HAP-1 (cell line): Measurements from ENCODE around the gene GALK1.
A peak's percentile ranks its signal among the peaks of the same experiment; 100 is the strongest.
"Not testable (repeated sequence)": the region's sequence is repeated elsewhere in the genome, so short reads cannot be mapped to it uniquely, and the experiment has no call there.

Experiments used
- DNase-seq, 2 experiments: peaks; one replicate each; pipeline ENCODE4 v3.0.0-alpha.2; 2016 to 2020; ENCODE audit warnings: low spot score in 2 of 2
- H3K27me3 ChIP-seq: fragments of 250-450 bp; sonication (Bioruptor Pico); 2 replicates; pipeline ENCODE4 v1.5.1; 2020; ENCODE audit warnings: low read depth, mild to moderate bottlenecking, moderate library complexity
- H3K36me3 ChIP-seq: fragments of 250-450 bp; sonication (Bioruptor Pico); replicated peaks from 2 replicates; pipeline ENCODE4 v1.5.1; 2020; ENCODE audit warnings: mild to moderate bottlenecking
- H3K4me1 ChIP-seq: fragments of 250-450 bp; sonication (Bioruptor Pico); 2 replicates; pipeline ENCODE4 v1.5.1; 2020; ENCODE audit warnings: mild to moderate bottlenecking
- H3K4me3 ChIP-seq: fragments of 250-450 bp; sonication (Bioruptor Pico); 2 replicates; pipeline ENCODE4 v1.5.1; 2020; ENCODE audit warnings: mild to moderate bottlenecking, moderate library complexity
- H3K9me3 ChIP-seq: fragments of 250-450 bp; sonication (Bioruptor Pico); 2 replicates; pipeline ENCODE4 v1.5.1; 2020; ENCODE audit warnings: mild to moderate bottlenecking, moderate library complexity
- in situ Hi-C: fragments of 300-500 bp; cut with MboI; formaldehyde crosslinking; loops from 3 replicates; pipeline ENCODE4 v1.14.3; 2020; ENCODE audit warnings: low sequenced_read_pairs, inconsistent platforms, mixed read lengths

The GALK1 gene

DNA sequence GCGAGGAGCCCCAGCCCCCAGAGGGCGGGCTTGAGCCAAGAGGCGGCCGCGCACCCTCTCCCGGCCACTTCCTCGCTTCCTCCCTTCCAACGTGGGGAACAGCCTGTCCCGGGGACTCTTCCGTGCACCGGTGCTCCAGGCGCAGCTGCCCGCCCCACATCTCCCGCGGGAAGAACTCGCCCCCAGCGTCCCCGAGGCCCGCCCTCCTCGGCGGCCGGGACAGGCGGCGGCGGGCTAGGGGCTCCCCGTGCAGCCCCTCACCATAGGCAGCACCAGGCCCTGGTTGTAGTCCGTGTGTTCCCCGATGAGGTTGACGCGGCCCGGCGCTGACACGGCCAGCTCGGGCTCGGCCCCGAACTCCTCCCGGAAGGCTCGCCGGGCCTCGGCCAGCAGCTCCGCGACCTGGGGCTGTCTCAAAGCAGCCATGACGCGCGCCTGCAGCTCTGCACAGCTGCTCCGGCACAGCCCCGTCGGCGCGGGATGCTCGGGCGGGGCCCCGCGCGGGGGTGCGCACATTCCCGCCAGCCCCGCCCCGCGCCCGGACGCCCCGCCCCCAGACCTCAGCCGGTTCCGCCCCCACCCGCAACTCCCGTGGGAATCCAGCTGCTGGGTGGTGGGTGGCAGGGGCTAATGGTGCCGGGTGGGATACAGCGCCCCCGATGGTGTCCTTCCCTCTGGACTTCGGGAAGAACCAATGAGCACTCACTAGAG, at the start of gene GALK1:
Gene GALK1, minus strand, starts transcription at position 482 of the 711 bp plus-strand sequence. Its CDS starts 56 bp downstream, at position 426.
- no peaks in the 10 kb centered on the region for H3K27me3 ChIP-seq
- peak within 1 kb of the TSS; percentile 58 for H3K4me3 ChIP-seq
- in situ Hi-C loops, result no loop called here
- DNase-seq, result peak in 1 of 2 experiments; percentile 85
- peaks cover 2% of the 10 kb centered on the region; the same call in 1 of the 2 replicates for H3K36me3 ChIP-seq
- no peaks in the 10 kb centered on the region for H3K9me3 ChIP-seq
- H3K4me1 ChIP-seq, result peaks cover 8% of the 10 kb centered on the region

DNA sequence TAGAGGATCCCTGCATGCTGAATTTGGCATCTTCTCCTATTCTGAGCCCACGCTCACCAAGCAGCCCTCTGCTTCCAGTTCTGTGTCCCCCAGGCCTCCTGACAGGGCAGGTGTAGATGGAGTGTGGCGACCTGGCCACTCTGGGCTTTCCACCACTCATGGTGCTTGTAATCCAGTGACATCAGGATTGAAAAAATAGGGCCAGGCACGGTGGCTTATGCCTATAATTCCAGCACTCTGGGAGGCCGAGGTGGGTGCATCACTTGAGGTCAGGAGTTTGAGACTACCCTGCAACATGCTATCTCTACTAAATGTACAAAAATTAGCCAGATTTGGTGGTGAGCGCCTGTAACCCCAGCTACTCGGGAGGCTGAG, 49.0 kb upstream of the GALK1 start:
- Histone ChIP-seq H3K9me3 (no peaks in the 10 kb centered on the region), H3K27me3 (no peaks in the 10 kb centered on the region), H3K4me3 (no peak overlapping the region), H3K4me1 (no peaks in the 10 kb centered on the region), H3K36me3 (peaks cover 76% of the 10 kb centered on the region)
- no peak for DNase-seq
- in situ Hi-C loops, result no loop called here

GRCh38 chr17:75813081-75814020, 48.4 kb upstream of the GALK1 start:
- Histone ChIP-seq H3K27me3 (no peaks in the 10 kb centered on the region), H3K4me1 (no peaks in the 10 kb centered on the region; the same call in 1 of the 2 replicates), H3K4me3 (no peak overlapping the region), H3K36me3 (peaks cover 70% of the 10 kb centered on the region), H3K9me3 (no peaks in the 10 kb centered on the region)
- in situ Hi-C loops, result no loop called here
- no peak for DNase-seq

DNA sequence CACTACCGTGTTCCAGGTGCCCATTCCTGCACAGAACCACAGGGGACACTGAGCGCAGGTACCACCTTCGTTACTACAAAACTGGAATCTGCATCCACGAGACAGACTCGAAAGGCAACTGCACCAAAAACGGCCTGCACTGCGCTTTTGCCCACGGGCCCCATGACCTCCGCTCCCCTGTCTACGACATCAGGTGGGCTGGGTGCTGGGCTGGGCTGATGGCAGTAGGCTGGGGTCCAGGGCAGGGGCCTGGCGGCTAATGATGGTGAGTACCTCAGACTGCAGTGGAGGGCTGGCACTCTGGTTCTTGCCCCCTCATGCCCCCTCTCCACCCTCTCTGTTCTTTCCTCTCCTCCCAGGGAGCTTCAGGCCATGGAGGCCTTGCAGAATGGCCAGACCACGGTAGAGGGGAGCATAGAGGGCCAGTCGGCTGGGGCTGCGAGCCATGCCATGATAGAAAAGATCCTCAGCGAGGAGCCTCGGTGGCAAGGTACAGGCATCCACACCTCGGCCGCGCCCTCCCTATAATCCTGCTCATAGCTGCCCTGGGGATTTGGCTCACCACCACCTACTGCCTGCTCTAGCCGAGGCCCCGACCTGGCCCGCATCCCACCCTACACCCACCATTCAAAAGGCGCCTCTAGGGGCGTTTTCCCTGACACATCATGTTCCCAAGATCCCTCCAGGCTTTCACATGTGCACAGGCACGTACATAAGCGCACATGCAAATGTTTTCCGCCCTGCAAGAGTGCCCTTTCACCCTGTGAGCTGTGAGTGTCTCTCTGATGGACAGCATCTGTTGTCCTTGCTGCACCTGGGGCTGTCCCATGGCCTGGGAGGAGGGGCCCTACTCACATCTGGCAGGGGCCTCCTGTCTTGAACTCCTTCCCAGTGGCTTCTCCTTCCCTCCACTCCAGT, 47.4 kb upstream of the GALK1 start:
- in situ Hi-C loops, result no loop called here
- DNase-seq, result no peak
- H3K36me3 ChIP-seq, result peaks cover 64% of the 10 kb centered on the region

GRCh38 chr17:75811174-75811573, 46.2 kb upstream of the GALK1 start:
- DNase-seq, result no peak
- H3K4me3 ChIP-seq, result no peak overlapping the region
- H3K9me3 ChIP-seq, result no peaks in the 10 kb centered on the region
- no peaks in the 10 kb centered on the region for H3K27me3 ChIP-seq
- in situ Hi-C loops, result no loop called here
- no peaks in the 10 kb centered on the region; the same call in 1 of the 2 replicates for H3K4me1 ChIP-seq
- H3K36me3 ChIP-seq, result peaks cover 57% of the 10 kb centered on the region

More for the DNA sequence above, 47.4 kb upstream of the GALK1 start:
- Histone ChIP-seq H3K27me3 (no peaks in the 10 kb centered on the region), H3K4me1 (no peaks in the 10 kb centered on the region; the same call in 1 of the 2 replicates), H3K9me3 (no peaks in the 10 kb centered on the region), H3K4me3 (no peak overlapping the region)

DNA sequence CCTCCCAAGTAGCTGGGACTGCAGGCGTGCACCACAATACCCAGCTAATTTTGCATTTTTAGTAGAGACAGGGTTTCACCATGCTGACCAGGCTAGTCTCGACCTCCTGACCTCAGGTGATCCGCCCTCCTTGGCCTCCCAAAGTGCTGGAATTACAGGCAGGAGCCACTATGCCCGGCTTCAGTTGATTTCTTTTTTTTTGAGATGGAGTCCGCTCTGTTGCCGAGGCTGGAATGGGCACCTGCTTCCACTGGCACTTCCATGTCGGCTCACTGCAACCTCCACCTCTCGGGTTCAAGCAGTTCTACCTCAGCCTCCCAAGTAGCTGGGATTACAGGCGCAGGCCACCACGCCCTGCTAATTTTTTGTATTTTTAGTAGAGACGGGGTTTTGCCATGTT, 45.8 kb upstream of the GALK1 start:
- H3K36me3 ChIP-seq, result peaks cover 54% of the 10 kb centered on the region
- H3K4me1 ChIP-seq, H3K4me3 ChIP-seq, H3K9me3 ChIP-seq, H3K27me3 ChIP-seq, in situ Hi-C loops, DNase-seq: not testable (repeated sequence)

GRCh38 chr17:75810216-75810615, 45.2 kb upstream of the GALK1 start:
- Histone ChIP-seq H3K4me1 (no peaks in the 10 kb centered on the region; the same call in 1 of the 2 replicates), H3K36me3 (peaks cover 51% of the 10 kb centered on the region), H3K4me3 (no peak overlapping the region), H3K27me3 (no peaks in the 10 kb centered on the region), H3K9me3 (no peaks in the 10 kb centered on the region)
- in situ Hi-C loops, result no loop called here
- DNase-seq, result no peak

GRCh38 chr17:75809631-75810111, 44.7 kb upstream of the GALK1 start:
- no peaks in the 10 kb centered on the region for H3K9me3 ChIP-seq
- H3K4me3 ChIP-seq, result no peak overlapping the region
- H3K4me1 ChIP-seq, result no peaks in the 10 kb centered on the region; the same call in 1 of the 2 replicates
- DNase-seq, result no peak
- no peaks in the 10 kb centered on the region for H3K27me3 ChIP-seq
- peaks cover 45% of the 10 kb centered on the region for H3K36me3 ChIP-seq
- in situ Hi-C loops, result no loop called here

GRCh38 chr17:75808905-75809621, 44.1 kb upstream of the GALK1 start:
- Histone ChIP-seq H3K4me3 (no peak overlapping the region), H3K36me3 (peaks cover 42% of the 10 kb centered on the region), H3K27me3 (no peaks in the 10 kb centered on the region), H3K4me1 (no peaks in the 10 kb centered on the region; the same call in 1 of the 2 replicates), H3K9me3 (no peaks in the 10 kb centered on the region)
- DNase-seq, result no peak
- in situ Hi-C loops, result no loop called here

DNA sequence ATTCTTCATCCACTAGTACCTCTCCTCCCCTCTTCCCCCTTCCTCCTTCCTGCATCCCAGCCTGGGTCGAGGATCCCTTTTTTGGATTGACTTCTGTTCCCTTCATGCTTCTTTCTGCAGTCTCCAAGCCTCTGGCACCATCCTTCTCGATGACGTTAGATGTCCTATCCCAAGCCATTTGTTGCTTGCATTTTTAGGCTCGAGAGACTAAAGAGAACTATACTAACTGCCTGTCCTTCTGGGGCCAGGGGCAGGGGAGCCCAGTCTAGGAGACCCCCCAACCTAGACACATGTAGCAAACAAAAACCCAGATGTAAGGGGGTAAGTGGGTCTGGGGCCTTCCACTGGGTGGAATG, 43.5 kb upstream of the GALK1 start:
- Histone ChIP-seq H3K27me3 (no peaks in the 10 kb centered on the region), H3K4me3 (no peak overlapping the region), H3K9me3 (no peaks in the 10 kb centered on the region), H3K4me1 (peaks cover 3% of the 10 kb centered on the region), H3K36me3 (peaks cover 37% of the 10 kb centered on the region)
- no peak for DNase-seq
- in situ Hi-C loops, result no loop called here

DNA sequence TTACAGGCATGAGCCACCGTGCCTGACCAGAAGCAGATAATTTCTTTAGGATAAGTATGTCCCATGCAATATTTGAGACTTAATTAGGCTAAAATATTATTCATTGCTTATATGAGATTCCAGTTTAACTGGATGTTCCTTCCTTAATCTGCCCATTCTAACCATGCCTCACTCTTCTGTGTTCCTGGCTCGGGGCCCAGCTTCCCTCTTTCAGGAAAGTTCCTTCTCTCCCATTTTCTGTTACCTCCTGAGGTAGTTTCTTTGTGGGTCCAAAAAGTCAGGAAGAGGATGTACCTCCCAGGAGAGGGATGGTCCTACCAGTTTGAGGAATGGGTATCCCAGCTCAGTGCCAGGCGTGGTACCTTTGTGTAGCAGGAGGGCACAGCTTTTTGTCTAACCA, 42.9 kb upstream of the GALK1 start:
- no peak for DNase-seq
- peaks cover 8% of the 10 kb centered on the region for H3K4me1 ChIP-seq
- in situ Hi-C loops, result no loop called here
- H3K27me3 ChIP-seq, result no peaks in the 10 kb centered on the region
- H3K9me3 ChIP-seq, result no peaks in the 10 kb centered on the region
- H3K4me3 ChIP-seq, result no peak overlapping the region
- H3K36me3 ChIP-seq, result peaks cover 33% of the 10 kb centered on the region

GRCh38 chr17:75806822-75807500, 42.0 kb upstream of the GALK1 start:
- Histone ChIP-seq H3K36me3 (peaks cover 24% of the 10 kb centered on the region), H3K4me1 (peaks cover 8% of the 10 kb centered on the region), H3K4me3 (no peak overlapping the region), H3K27me3 (no peaks in the 10 kb centered on the region), H3K9me3 (no peaks in the 10 kb centered on the region)
- in situ Hi-C loops, result no loop called here
- DNase-seq, result no peak
